GM19395 (cell line): ENCODE measurements around the gene CCSER1.
"Not testable (repeated sequence)": the region's sequence is repeated elsewhere in the genome, so short reads cannot be mapped to it uniquely, and the experiment has no call there.

ENCODE experiments used
- ATAC-seq: cut with Tn5 transposase; IDR thresholded peaks from one replicate; pipeline ENCODE4 v1.9.1; 2021; ENCODE audit warnings: mild to moderate bottlenecking, moderate library complexity; ENCODE audit not compliant: unreplicated experiment

CCSER1 gene

DNA sequence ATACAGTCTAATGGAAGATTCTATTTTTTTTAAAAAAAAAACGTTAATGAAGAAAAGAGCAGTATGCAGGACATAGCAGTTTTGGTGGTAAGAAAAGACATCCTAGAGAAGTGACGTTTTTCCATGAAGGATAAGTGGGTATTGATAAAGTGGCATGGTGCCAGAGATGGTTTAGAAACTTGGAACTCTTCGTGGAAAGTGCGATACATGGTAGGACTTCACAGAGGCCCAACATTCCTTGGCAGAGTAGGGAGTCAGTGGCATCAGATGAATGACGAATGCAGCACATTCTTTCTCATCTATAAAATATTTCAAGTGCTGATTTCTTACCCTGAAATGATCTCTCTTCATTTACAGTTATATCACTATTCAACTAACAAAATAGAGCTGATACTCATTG lies 298.7 kb downstream of the CCSER1 start:
- no peak for ATAC-seq

DNA sequence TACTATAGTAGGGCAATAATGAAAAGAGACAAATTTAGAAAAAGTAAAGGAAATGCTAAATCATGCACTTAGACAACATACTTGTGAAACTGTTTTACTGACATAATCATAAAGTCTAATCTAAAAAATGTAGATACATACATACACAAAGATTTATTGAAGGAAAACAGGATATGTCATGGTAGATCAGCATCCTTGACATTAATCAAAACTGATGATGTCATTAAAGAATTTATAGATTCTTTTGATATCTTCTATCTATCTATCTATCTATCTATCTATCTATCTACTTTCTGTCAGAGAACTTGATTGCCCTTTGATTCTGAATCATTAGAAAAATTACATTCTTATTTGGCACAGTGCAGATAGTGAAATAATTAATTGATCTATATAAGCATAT lies 311.3 kb downstream of the CCSER1 start:
- ATAC-seq = no peak

DNA sequence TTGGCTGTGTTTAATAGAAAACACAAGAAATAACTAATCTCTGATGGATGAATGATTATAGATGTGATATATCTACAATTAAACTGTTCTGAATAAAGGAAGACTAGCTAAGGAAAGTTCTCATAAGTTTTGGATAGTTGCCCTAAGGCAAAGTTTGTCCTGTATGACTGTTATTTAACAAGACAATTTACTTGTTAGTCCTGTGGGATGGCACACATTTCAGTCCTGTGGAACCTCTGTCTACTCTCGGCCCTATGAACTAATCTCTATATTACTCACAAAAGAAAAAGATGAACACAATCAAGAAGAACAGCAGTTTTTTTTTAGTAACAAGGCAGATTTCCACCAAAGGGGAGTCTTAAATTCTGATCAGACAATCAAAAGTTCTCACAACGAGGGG lies 314.6 kb downstream of the CCSER1 start:
- ATAC-seq = no peak

DNA sequence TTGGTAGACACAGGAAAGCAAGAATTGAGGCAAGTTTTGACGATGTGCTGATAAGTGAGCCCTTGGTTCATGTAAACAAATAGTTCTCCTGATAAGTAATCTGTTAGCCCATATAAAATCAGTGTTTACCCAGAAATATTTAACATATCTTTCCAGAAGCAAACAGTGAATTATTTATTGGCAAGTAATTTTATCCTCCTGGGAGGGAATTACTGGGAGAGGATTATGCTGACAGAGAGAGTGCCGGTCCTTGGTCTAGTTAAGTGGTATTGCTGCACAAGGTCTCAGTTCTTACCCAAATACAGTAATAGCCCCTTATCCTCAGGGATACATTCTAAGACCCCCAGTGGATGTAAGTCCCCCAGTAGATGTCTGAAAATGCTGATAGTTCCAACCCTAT lies 315.4 kb downstream of the CCSER1 start:
- ATAC-seq = no peak

DNA sequence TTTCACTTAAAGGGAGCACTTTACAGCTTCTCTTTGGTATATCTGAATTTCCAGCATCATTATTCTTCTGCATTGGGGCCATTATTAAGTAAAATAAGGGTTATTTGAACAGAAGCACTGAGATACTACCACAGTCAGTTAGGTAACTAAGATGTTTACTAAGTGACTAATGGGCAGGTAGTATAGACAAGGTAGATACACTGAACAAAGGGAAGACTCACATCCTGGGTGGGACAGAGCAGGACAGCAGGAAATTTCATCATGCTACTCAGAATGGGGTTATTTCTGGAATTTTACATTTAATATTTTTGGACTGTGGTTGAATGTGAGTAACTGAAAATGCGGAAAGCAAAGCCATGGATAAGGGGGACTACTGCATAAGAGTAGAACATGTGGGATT lies 316.0 kb downstream of the CCSER1 start:
- ATAC-seq = no peak

DNA sequence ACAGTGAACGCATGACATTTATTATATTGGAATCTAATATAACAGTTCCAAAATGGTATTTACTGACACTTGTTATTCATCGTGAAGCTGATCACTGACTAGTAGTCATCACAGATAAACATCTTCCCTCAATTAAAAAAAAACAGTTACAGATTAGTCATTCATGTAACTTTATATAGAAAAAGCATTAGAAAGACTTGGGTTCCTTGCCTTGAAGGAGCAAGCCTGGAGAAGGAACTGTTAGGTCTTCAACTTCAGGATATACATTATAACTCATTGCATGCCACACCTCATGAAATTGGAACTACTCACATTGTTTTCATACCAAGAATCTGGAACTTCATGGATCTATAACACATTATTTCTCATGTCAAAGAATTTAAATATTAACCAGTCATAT lies 317.7 kb downstream of the CCSER1 start:
- ATAC-seq = no peak

DNA sequence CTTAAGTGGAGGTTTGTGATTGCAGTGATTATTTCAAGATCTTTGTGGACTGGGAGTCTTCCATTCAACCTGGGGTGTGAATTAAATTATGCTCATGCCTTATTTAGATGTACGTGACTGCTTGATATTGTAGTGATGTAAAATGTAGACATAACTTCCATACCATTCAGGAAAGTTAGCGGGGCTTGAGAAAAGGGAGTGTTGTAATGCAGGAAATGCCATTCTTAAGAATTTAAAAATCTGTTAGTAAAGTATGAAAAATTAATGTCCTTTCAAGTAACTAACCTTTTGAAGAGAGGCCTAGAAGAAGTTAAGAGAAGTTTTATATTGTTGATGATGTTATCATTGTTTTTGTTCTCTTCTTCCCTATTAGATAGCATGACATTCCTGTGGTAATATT lies 318.2 kb downstream of the CCSER1 start:
- ATAC-seq = no peak

DNA sequence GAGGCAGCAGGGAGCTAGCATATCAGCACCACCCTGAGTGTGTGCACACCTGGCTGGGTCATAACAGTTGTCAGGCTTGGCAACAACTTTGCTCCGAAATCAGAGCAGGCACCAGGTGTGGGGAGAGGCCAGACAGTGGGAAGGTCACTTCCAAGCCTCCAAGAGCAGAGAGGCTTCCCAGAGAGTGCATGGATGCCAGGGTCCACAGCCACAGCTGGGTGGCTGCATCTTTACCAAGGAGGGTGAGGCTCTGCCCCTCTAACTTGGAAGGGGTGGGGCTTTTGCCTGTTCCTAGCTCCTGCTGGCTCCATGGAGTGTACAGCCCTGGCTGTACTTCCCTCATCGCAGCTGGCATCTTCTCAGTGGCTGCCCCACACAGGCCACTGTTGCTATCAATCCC lies 322.4 kb downstream of the CCSER1 start:
- no peak for ATAC-seq

DNA sequence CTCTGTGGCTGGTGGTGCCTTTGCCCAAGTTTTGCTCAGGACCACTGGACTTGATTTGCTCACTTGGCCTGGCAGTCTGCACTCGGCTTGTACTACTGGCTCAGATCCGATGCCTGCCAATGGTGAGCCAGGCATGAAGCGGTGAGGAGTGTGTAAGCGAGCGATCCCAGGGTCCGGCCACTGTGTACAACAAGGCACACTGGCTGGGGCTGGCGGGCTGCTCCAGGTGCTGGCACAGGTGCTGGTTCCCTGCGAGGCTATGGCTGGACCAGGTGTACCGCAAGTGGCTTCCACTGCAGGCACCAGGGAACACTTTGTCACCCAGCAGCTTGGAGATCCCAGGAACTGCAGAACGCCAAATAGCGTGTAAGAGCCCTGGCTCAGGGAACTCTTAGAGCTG lies 329.7 kb downstream of the CCSER1 start:
- no peak for ATAC-seq

DNA sequence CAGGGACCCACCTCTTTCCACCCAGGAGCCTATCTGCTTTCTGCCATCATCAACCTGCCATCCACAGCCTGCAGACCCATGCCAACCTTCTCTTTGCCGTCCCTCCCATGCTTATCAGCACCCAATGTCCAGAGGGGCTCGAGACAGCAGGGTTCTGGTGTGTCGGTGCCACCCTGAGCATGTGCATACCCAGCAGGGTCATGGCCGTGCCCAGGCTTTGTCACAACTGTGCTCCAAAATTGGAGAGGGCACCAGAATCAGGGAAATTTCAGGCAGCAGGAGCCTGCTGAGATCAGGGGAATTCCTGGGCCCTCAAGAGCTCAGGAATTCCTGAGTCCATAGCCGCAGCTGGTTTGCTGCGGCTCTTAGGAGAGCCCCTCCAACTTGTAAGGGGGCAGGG lies 330.6 kb downstream of the CCSER1 start:
- ATAC-seq = no peak

DNA sequence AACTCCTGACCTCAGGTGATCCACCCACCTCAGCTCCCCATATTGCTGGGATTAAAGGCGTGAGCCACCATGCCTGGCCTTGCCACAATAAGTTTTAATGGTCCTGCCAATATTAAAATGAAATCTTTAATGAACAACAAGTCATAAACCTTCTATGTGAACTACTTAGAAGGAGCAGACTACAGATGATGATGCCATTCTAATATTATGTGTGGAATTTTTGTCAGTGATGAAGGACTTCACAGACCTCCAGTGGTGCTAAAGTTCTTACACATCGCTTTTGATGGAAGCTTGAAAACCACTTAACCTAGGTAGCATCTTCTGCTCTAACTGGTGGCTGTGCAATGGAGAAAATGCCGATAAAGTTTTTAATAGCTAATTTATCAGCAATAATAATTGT lies 331.4 kb downstream of the CCSER1 start:
- ATAC-seq = no peak

DNA sequence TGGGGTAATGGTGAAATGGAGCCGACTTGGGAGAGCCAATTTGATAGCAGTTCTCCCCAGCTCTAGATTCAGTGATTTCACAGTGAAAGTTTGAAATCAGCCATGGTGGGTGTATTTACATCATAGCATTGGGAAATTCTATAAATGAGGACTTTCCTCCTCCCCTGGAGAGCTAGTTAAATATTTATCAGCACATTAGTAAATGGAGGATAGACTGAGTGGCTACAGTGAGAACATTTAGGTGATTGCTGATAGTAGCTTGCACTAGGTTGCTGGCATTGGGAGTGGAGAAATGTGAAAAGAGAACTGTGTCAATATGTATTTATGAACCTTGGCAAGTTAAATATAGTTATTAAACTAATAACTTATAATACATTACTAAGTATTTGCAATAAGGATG lies 347.3 kb downstream of the CCSER1 start:
- no peak for ATAC-seq

DNA sequence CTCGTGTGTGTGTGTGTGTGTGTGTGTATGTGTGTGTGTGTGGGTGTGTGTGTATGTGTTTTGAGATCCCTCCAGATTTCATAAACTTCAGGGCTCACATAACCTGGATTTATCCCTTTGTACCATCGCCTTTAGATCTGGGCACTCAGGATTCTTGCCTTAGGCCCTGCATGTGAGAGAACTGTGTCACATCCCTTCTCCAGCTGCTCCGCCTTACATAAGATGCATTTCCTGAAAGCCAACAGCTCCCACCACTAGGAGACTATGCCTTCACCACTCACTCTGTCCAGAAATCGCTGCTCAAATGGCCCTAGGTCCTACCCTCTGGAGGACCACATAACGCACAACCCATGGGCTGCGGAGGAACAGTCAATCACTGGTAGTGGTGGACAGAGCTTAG lies 348.8 kb downstream of the CCSER1 start:
- no peak for ATAC-seq

DNA sequence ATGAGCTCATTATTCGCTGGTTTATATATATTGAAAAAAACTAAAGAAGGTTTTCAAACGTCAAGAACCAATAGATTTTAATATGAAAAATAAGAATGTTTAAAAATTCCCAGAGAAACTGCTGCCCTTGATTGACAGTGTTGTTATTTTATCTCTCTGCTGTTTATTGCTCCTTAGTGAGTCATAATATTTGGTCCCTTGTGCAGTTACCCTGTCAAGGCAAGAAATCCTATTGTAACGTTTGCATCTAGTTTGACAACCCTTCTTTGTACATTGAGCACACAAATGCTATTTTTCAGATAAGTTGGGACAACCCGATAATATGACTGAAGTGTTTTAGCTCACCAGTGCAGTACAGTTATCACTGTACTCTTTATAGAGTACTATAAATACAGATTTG lies 349.4 kb downstream of the CCSER1 start:
- no peak for ATAC-seq

DNA sequence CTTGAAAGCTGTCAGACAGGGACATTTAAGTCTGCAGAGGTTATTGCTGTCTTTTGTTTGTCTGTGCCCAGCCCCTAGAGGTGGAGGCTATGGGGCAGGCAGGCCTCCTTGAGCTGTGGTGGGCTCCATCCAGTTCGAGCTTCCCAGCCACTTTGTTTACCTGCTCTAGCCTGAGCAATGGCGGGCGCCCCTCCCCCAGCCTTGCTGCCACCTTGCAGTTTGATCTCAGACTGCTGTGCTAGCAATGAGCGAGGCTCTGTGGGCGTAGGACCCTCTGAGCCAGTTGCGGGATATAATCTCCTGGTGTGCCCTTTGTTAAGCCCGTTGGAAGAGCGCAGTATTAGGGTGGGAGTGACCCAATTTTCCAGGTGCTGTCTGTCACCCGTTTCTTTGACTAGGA lies 357.7 kb downstream of the CCSER1 start:
- not testable (repeated sequence) for ATAC-seq

DNA sequence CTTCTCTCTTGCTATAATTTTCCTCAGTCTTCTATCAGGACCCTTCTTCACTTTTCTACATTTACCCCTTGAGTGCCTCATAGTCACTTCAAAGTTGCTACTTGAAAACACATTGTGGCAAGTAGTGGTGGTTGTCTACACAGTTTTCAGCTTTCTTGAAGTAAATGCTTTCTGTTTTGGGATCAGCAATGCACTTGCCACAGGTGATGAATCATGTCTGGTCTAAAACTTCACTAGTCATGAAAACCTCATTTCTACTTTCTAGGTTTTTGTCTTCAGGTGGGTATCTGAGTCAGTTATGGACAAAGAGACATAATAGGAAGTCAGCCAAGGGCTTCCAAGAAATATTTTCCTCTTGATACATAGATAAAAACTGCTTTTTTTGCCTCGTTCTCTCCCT lies 359.2 kb downstream of the CCSER1 start:
- ATAC-seq = no peak

DNA sequence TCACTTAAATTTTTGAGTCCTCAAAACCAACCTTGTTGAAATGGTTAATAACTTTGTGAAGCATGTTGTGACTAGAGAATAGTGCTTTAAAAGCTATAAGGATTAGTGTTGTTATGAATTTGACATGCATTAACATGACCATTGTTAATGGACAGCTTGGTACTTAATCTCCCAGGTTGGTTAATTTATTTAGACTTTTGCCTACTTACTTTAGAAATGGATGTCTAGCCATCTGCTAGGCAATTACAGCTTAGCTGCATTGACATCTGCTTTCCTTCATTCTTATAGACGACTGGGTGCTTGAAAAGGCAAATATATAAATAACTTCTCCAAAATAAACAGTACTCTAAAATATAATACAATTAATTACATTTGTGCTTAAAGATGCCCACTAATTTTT lies 368.0 kb downstream of the CCSER1 start:
- ATAC-seq = no peak

DNA sequence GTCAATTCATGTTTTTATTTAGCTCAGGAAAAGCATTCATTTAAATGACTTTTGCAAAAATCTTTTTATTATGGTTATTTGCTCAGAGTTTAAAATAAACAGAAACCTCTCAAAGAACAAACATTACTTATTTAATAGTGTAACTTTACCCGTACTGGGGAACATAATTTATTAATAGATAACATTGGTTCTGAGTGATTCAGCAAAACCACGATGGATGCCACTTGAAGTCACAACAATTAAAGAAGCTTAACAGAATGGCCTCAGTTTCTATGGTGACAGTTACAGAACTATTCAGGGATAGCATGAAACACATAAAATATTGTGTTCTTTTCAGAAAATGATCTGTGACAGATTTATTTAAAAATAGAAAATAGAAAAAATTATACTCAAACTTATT lies 368.7 kb downstream of the CCSER1 start:
- no peak for ATAC-seq

DNA sequence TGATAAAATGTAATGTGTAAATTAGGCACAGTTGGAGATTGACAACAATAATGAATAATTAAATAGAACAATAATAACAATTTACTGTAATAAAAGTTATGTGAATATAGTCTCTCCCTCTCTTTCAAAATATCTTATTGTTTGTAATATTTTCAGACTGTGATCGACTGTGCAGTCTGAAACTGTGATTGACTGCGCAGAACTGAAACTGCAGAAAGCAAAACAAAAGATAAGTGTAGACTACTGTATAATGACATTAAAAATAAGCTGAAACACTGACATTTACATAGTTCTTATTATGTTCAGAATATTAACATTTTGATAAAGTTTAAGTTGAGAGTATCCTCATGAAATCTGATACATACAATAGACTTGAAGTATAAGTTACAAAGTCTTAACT lies 371.0 kb downstream of the CCSER1 start:
- no peak for ATAC-seq

DNA sequence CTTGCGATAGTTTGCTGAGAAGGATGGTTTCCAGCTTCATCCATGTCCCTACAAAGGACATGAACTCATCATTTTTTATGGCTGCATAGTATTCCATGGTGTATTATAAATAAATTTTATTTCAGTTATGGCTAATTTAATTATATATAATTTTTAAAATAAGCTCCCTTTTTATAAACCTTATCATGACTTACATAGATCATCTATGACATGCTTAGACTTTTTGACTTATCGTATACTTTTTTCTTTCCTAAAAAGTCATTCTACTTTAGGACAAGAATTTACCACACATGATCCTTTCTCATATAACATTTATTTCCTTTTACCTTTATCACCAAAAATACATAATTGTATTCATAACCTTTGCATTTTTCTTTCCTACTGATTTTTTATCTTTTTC lies 376.5 kb downstream of the CCSER1 start:
- ATAC-seq = no peak

DNA sequence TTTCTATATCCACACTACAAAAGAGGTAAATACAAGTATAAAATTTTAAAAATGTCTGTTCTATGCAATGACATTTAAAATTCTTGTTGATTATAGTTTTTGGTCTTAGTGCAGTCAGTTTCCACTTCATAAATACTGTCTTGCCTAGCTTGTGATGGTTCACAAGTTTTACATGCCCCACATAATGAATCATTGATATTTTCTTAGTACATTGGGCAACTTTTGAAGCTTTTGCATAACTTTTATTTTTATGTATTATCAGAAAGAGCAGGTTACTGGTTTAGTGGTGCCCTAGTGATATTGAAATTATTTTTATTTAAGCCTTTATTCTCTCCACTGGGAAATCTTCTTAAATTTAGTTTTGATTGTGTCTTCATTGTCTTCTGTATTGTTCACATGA lies 388.0 kb downstream of the CCSER1 start:
- no peak for ATAC-seq

DNA sequence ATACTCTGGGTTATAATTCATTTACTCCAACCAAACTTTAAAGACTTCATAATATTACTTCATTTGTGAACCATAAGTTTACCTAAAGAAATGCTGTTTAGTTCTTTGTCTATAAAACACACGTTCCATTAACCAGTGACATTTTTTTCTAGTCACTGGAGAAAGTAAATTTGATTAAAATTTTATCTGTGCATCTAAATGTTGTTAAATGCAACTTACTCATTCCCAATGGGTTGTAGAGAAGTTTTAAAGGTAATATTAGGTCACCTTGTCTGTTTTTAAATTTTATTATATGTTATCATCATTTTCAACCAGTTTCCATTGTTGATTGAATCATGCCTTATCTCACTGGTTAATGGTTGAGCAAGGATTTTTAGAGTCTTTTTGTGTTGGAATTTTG lies 401.4 kb downstream of the CCSER1 start:
- no peak for ATAC-seq

DNA sequence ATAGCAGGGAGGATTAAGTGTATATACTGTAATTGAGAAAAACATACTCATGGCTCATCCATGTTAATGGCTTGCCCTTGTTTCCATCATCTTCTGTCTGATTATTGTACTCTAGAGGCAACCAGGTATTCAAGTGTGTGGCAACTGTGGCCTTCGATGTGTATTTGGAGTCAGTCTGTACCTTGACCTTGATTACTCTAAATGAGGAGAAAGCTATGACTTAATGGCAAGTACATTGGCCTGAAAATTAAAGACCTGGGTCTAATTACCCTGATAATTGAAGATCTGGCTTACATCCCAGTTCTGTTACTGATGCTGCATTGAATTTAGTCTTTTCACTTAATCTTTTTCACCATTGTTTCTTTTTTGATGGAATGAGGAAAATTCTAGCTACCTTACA lies 409.2 kb downstream of the CCSER1 start:
- no peak for ATAC-seq

DNA sequence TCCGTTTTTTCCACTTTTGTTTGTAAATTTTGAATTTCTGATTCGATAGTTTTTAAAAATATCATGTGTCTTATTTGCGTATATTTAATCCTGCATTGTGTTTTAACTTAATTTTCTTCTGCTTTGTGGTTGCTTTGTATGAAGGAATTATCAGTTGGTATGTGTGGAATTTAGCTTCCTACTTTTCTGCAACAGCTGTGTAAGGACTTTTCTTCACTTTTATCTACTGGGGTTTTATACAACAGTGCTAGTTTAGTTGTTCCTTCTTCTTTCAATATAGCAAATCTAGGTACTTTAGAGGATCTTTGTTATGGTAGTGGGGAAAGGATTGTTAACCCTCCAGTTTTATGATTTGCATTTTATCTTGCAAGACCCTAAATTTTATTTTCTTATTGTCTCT lies 410.3 kb downstream of the CCSER1 start:
- no peak for ATAC-seq
